GM23338 (cell line): Measurements from ENCODE around the gene METTL3. TPM values are rescaled to one million over a fixed set of nuclear protein-coding genes. Genes with fewer than 3 reads are reported as not detected.

Source experiments
- ATAC-seq: fragments of 200-7000 bp; cut with Tn5 transposase; 3 replicates; pipeline ENCODE4 v1.9.1; 2020
- DNase-seq: peaks from one replicate; pipeline ENCODE4 v3.0.0-alpha.2; 2015; ENCODE audit warnings: low spot score
- H2AFZ ChIP-seq: fragments of 200-600 bp; sonication (generic); 2 replicates; pipeline ENCODE4 v1.8.0; 2016; ENCODE audit warnings: antibody characterized with exemption, mild to moderate bottlenecking, moderate library complexity
- H3F3A ChIP-seq: fragments of 200-600 bp; sonication (generic); replicated peaks from 2 replicates; pipeline ENCODE4 v1.8.0; 2017; ENCODE audit warnings: antibody characterized with exemption, mixed run types, low read depth
- H3K27ac ChIP-seq: fragments of 200-600 bp; sonication (generic); 2 replicates; pipeline ENCODE4 v1.6.1; 2016; ENCODE audit warnings: low read depth
- H3K27me3 ChIP-seq: fragments of 200-600 bp; sonication (generic); 2 replicates; pipeline ENCODE4 v1.8.0; 2016; ENCODE audit warnings: mild to moderate bottlenecking, mixed run types, moderate library complexity; ENCODE audit not compliant: insufficient read depth
- H3K36me3 ChIP-seq: fragments of 200-600 bp; sonication (generic); 2 replicates; pipeline ENCODE4 v1.8.0; 2016; ENCODE audit warnings: mild to moderate bottlenecking; ENCODE audit not compliant: insufficient read depth
- H3K4me1 ChIP-seq: fragments of 200-600 bp; sonication (generic); 2 replicates; pipeline ENCODE4 v1.8.0; 2016; ENCODE audit warnings: mild to moderate bottlenecking, moderate library complexity; ENCODE audit not compliant: insufficient read depth
- H3K4me2 ChIP-seq: fragments of 200-600 bp; sonication (generic); 2 replicates; pipeline ENCODE4 v1.7.1; 2017; ENCODE audit warnings: mixed run types
- H3K4me3 ChIP-seq: fragments of 200-600 bp; sonication (generic); 2 replicates; pipeline ENCODE4 v1.6.1; 2016; ENCODE audit warnings: mixed run types
- H3K79me2 ChIP-seq: fragments of 200-600 bp; sonication (generic); replicated peaks from 2 replicates; pipeline ENCODE4 v1.8.0; 2017; ENCODE audit warnings: mild to moderate bottlenecking; ENCODE audit not compliant: insufficient read depth
- H3K9me2 ChIP-seq: fragments of 200-600 bp; sonication (generic); 2 replicates; pipeline ENCODE4 v1.8.0; 2017; ENCODE audit not compliant: insufficient read depth
- H4K20me1 ChIP-seq: fragments of 200-600 bp; sonication (generic); replicated peaks from 2 replicates; pipeline ENCODE4 v1.8.0; 2017; ENCODE audit warnings: mild to moderate bottlenecking; ENCODE audit not compliant: insufficient read depth
- H3K27ac Mint-ChIP-seq: 2 replicates; pipeline ENCODE4 v1.8.0; 2020; ENCODE audit warnings: inconsistent platforms, mild to moderate bottlenecking, moderate library complexity, mixed read lengths
- H3K27me3 Mint-ChIP-seq: 3 replicates; pipeline ENCODE4 v1.8.0; 2022; ENCODE audit warnings: low read depth, mild to moderate bottlenecking, moderate library complexity, mixed read lengths, inconsistent platforms; ENCODE audit not compliant: insufficient read depth, poor library complexity
- H3K36me3 Mint-ChIP-seq: 3 replicates; pipeline ENCODE4 v1.8.0; 2021; ENCODE audit warnings: low read depth, mild to moderate bottlenecking, inconsistent platforms, moderate library complexity, mixed read lengths
- H3K4me1 Mint-ChIP-seq: 3 replicates; pipeline ENCODE4 v1.8.0; 2020; ENCODE audit warnings: mild to moderate bottlenecking, inconsistent platforms, mixed read lengths
- H3K4me3 Mint-ChIP-seq: 3 replicates; pipeline ENCODE4 v1.8.0; 2021; ENCODE audit warnings: moderate library complexity, mild to moderate bottlenecking, inconsistent platforms, mixed read lengths
- H3K9me3 Mint-ChIP-seq: 3 replicates; pipeline ENCODE4 v1.8.0; 2020; ENCODE audit warnings: moderate library complexity, mild to moderate bottlenecking, inconsistent platforms, mixed read lengths
- CREB1 ChIP-seq: fragments of 250-450 bp; sonication (Bioruptor Pico); IDR thresholded peaks from 2 replicates; pipeline ENCODE4 v1.5.0; 2020; ENCODE audit warnings: low read depth, mild to moderate bottlenecking, moderate library complexity
- JUNB ChIP-seq: IDR thresholded peaks from one replicate; pipeline ENCODE4 v1.6.1; 2016; ENCODE audit warnings: antibody characterized with exemption; ENCODE audit not compliant: unreplicated experiment
- NANOG ChIP-seq: IDR thresholded peaks from 2 replicates; pipeline ENCODE4 v1.6.1; 2016; ENCODE audit warnings: antibody characterized with exemption, borderline replicate concordance
- POLR2AphosphoS5 ChIP-seq: IDR thresholded peaks from 2 replicates; pipeline ENCODE4 v1.6.1; 2016; ENCODE audit warnings: antibody characterized with exemption, low read depth
- STAT1 ChIP-seq: IDR thresholded peaks from one replicate; pipeline ENCODE4 v1.6.1; 2016; ENCODE audit warnings: antibody characterized with exemption; ENCODE audit not compliant: unreplicated experiment
- ZNF114 ChIP-seq: fragments of 250-450 bp; sonication (Bioruptor Pico); IDR thresholded peaks from 2 replicates; pipeline ENCODE4 v1.5.0; 2020; ENCODE audit warnings: mild to moderate bottlenecking, moderate library complexity
- polyA plus RNA-seq: library from polyadenylated mRNA; unstranded; fragments of >200 nt; fragmentation: Nextera tagmentation; extraction: Ambion mirVana; gene quantifications from 2 replicates; pipeline ENCODE4 v1.2.1, GENCODE V29; 2016
- total RNA-seq: library from RNA; depleted of rRNA; stranded (reverse); fragments of >200 nt; shearing (Covaris generic); gene quantifications from 2 replicates; pipeline ENCODE4 v1.2.3, GENCODE V29; 2014
- TF ChIP-seq, protein P1 (sequence below): IDR thresholded peaks from 2 replicates; pipeline ENCODE4 v1.6.1; 2016; ENCODE audit warnings: antibody characterized with exemption
- TF ChIP-seq, protein P2 (sequence below), 2 experiments: fragments of 200-600 bp in 1 of 2; sonication (generic) in 1 of 2; conservative IDR thresholded peaks; 2 replicates each; pipeline versions ENCODE4 v1.5.1 to v1.6.1; 2016 to 2017; ENCODE audit warnings: antibody characterized with exemption in 2 of 2, low read depth in 2 of 2, mild to moderate bottlenecking in 2 of 2, moderate library complexity in 1 of 2

Gene METTL3
- total and polyA plus RNA-seq, 2 experiments from 2014 or later = 100 to 140 TPM

DNA sequence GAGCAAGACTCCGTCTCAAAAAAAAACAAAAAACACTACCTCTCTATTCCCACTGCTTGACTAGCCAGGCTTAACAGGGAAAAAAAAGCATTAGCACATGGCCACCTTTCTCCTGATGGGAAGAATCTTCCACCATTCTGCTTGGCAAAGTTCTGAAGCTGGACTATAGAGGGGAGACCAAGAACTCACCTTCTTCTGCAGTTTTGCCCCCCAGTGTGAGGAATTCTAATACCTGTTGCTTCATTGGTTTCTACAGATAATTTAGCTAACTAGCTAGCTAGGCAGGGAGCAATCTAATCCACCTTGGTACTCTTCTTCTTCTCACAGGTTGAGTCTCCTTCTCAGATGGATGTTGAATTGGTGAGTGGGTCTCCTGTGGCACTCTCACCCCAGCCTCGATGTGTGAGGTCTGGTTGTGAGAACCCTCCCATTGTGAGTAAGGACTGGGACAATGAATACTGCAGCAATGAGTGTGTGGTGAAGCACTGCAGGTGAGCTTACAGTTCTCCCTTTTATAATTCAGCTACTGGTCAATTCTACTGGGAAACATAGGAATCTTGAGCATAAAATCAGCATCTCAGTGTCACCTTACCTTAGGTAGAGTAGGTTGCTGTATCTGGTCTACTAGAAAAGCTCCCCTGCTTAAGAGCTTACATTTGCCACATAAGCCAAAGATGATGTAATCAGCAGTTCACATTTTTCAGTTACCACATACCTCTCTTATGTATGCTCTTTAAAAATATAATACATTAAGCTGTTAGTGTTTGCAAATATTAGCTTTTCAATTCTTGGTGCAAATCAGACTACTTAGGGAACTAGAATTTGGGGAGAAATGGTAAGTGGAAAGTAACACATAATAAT lies 16.0 kb downstream of the METTL3 start:
- H3K27me3 Mint-ChIP-seq = no peaks in the 10 kb centered on the region
- H3K4me2 ChIP-seq = no peak overlapping the region
- H3K4me3 ChIP-seq = no peak overlapping the region
- H3K4me1 ChIP-seq = peaks cover 12% of the 10 kb centered on the region
- H3K9me3 Mint-ChIP-seq = no peaks in the 10 kb centered on the region
- no peak overlapping the region for H2AFZ ChIP-seq
- no peak overlapping the region for H3K4me3 Mint-ChIP-seq
- no peaks in the 10 kb centered on the region for H3K9me2 ChIP-seq
- H4K20me1 ChIP-seq = no peaks in the 10 kb centered on the region; the same call in 1 of the 2 replicates
- DNase-seq (no peak), ATAC-seq (peak; percentile 22)
- peak overlapping the region; percentile 61 for H3K27ac ChIP-seq
- H3K27ac Mint-ChIP-seq = peak overlapping the region; percentile 84
- no peaks in the 10 kb centered on the region for H3K79me2 ChIP-seq
- H3F3A ChIP-seq = peaks cover 24% of the 10 kb centered on the region
- H3K27me3 ChIP-seq = no peaks in the 10 kb centered on the region
- peaks cover 93% of the 10 kb centered on the region for H3K36me3 Mint-ChIP-seq
- peaks cover 26% of the 10 kb centered on the region; the same call in 2 of the 3 replicates for H3K4me1 Mint-ChIP-seq
- peaks cover 57% of the 10 kb centered on the region for H3K36me3 ChIP-seq
- TF ChIP-seq CREB1 (CRISPR knock-in tag) = no peak
- no peak for TF ChIP-seq ZNF114
- TF ChIP-seq NANOG = no peak

DNA sequence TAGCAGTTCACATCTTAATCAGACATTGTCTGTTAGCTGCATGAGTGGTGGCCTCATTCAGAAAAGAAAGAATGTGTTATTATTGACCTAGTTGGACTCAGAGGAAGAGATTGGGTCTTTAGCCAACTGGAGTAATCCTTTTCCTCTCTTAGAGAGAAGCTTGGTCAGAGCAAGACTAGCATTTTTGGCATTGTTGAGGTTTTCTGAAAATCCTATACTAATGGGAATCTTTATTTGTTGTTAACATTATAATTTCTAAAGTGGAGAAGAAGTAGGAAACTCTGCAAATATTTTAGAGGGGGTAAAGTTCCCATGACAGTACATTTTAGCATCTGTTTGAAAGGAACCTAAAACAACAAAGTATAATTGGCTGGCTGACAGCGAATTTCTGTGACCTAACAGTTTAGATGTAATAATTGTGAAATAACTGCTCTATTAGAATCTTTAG lies 24.5 kb downstream of the METTL3 start:
- Histone ChIP-seq H3K36me3 (peaks cover 20% of the 10 kb centered on the region), H3K79me2 (peaks cover 22% of the 10 kb centered on the region; the same call in 1 of the 2 replicates), H3K27me3 (no peaks in the 10 kb centered on the region), H3K4me1 (no peaks in the 10 kb centered on the region), H3K4me2 (no peak overlapping the region), H4K20me1 (peaks cover 6% of the 10 kb centered on the region), H3K4me3 (no peak overlapping the region), H3K27ac (no peak overlapping the region; the same call in 1 of the 2 replicates), H3K9me2 (no peaks in the 10 kb centered on the region), H3F3A (peaks cover 5% of the 10 kb centered on the region; the same call in 1 of the 2 replicates), H2AFZ (no peak overlapping the region)
- H3K4me3 Mint-ChIP-seq = no peak overlapping the region
- H3K27ac Mint-ChIP-seq = no peak overlapping the region
- H3K36me3 Mint-ChIP-seq = peaks cover 27% of the 10 kb centered on the region
- no peak for TF ChIP-seq CREB1 (CRISPR knock-in tag)
- H3K4me1 Mint-ChIP-seq = no peaks in the 10 kb centered on the region
- DNase-seq = no peak
- no peak for ATAC-seq
- no peaks in the 10 kb centered on the region for H3K9me3 Mint-ChIP-seq
- H3K27me3 Mint-ChIP-seq = no peaks in the 10 kb centered on the region

DNA sequence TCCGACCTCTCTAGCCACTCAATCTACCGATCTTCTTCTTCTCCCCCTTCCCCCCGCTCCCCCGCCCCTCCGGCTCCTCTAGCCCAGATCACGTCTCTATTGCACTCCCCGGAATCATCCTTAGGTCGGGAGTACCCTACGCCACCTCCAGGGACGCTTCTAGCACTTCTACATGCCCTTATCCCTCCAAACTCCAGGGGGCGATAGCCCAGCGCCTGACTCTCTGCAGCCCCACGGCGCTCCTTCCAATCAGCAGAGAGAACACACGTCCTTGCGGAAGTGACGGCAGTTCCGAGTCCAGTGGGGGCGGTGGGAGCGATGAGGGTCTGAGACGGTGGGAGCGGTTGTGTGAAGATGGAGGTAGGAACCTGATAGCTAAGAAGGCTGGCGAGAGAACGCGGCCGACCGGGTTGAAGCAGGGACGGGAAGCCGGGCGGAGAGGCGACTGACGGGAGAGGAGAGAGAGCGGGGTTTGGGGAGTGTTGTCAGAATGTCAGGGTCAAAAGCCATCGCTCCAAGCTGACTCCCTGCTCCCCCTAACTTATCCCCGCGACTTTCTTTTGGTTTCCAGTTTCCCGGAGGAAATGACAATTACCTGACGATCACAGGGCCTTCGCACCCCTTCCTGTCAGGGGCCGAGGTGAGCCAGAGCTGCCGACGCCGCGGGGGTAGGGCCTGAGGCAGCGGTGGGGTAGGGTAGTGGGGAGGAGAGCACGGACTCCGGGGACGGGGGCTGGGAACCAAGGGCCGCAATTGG lies 34.0 kb downstream of the METTL3 start, which contains the start of the genes RAB2B and TOX4:
Gene RAB2B, minus strand, starts transcription at position 35 of the 757 bp plus-strand sequence. CDS start 87 bp downstream, outside the sequence.
Gene TOX4, plus strand, starts transcription at position 271 of the 757 bp plus-strand sequence. Its CDS starts 84 bp downstream, at position 355.
- Histone ChIP-seq H3K79me2 (peaks cover 59% of the 10 kb centered on the region), H3K27ac (peak within 1 kb of the TSS; percentile 82)
- no peaks in the 10 kb centered on the region for H3K9me3 Mint-ChIP-seq

More for the DNA sequence above, 34.0 kb downstream of the METTL3 start, which contains the start of the genes RAB2B and TOX4:
- TF ChIP-seq POLR2AphosphoS5 (peak; percentile 56; the same call in 1 of the 2 replicates), STAT1 (no peak), JUNB (no peak), CREB1 (CRISPR knock-in tag) (peak; percentile 94)
- TF ChIP-seq, protein P1, sequence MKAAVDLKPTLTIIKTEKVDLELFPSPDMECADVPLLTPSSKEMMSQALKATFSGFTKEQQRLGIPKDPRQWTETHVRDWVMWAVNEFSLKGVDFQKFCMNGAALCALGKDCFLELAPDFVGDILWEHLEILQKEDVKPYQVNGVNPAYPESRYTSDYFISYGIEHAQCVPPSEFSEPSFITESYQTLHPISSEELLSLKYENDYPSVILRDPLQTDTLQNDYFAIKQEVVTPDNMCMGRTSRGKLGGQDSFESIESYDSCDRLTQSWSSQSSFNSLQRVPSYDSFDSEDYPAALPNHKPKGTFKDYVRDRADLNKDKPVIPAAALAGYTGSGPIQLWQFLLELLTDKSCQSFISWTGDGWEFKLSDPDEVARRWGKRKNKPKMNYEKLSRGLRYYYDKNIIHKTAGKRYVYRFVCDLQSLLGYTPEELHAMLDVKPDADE = peak; percentile 67
- TF ChIP-seq, protein P2, sequence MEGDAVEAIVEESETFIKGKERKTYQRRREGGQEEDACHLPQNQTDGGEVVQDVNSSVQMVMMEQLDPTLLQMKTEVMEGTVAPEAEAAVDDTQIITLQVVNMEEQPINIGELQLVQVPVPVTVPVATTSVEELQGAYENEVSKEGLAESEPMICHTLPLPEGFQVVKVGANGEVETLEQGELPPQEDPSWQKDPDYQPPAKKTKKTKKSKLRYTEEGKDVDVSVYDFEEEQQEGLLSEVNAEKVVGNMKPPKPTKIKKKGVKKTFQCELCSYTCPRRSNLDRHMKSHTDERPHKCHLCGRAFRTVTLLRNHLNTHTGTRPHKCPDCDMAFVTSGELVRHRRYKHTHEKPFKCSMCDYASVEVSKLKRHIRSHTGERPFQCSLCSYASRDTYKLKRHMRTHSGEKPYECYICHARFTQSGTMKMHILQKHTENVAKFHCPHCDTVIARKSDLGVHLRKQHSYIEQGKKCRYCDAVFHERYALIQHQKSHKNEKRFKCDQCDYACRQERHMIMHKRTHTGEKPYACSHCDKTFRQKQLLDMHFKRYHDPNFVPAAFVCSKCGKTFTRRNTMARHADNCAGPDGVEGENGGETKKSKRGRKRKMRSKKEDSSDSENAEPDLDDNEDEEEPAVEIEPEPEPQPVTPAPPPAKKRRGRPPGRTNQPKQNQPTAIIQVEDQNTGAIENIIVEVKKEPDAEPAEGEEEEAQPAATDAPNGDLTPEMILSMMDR (conservative IDR thresholded peaks at IDR 0.05; ENCODE audit: low read depth in 2 of 2) = peak; percentile 88
- Histone ChIP-seq H3K27me3 (no peaks in the 10 kb centered on the region), H3F3A (peaks cover 7% of the 10 kb centered on the region; the same call in 1 of the 2 replicates), H3K9me2 (no peaks in the 10 kb centered on the region), H3K36me3 (peaks cover 11% of the 10 kb centered on the region; the same call in 1 of the 2 replicates), H3K4me3 (peak within 1 kb of the TSS; percentile 69), H2AFZ (peak within 1 kb of the TSS; percentile 72; the same call in 1 of the 2 replicates), H4K20me1 (peaks cover 10% of the 10 kb centered on the region; the same call in 1 of the 2 replicates), H3K4me2 (peak within 1 kb of the TSS; percentile 95), H3K4me1 (no peaks in the 10 kb centered on the region)
- Mint-ChIP-seq H3K4me1 (peaks cover 11% of the 10 kb centered on the region; the same call in 1 of the 3 replicates), H3K27me3 (peaks cover 4% of the 10 kb centered on the region), H3K27ac (peak within 1 kb of the TSS; percentile 98), H3K4me3 (peak within 1 kb of the TSS; percentile 97), H3K36me3 (peaks cover 27% of the 10 kb centered on the region)
- DNase-seq (peak; percentile 99), ATAC-seq (peak; percentile 98)
